Activated CD4-positive, alpha-beta T cell treated with anti-CD3 and anti-CD28 coated beads, Interleukin-2, amount 10 ng/mL, durations not matched to agents 24 days and 14 days (primary cell): ENCODE measurements around the gene LSM14A. TPM values are rescaled to one million over a fixed set of nuclear protein-coding genes. Genes with fewer than 3 reads are reported as not detected.
A peak's percentile ranks its signal among the peaks of the same experiment; 100 is the strongest.

ENCODE experiments used
- DNase-seq: peaks from one replicate; pipeline ENCODE4 v3.0.0; 2022
- H3K27ac Mint-ChIP-seq: one replicate; pipeline ENCODE4 v1.8.0; 2022; ENCODE audit warnings: mild to moderate bottlenecking, mixed read lengths
- H3K27me3 Mint-ChIP-seq: one replicate; pipeline ENCODE4 v1.8.0; 2022; ENCODE audit warnings: mixed read lengths
- H3K36me3 Mint-ChIP-seq: one replicate; pipeline ENCODE4 v1.8.0; 2022; ENCODE audit warnings: low read depth, mild to moderate bottlenecking, mixed read lengths
- H3K4me1 Mint-ChIP-seq: one replicate; pipeline ENCODE4 v1.8.0; 2021; ENCODE audit warnings: mixed read lengths
- H3K4me3 Mint-ChIP-seq: one replicate; pipeline ENCODE4 v1.8.0; 2022; ENCODE audit warnings: mild to moderate bottlenecking, moderate library complexity, mixed read lengths
- H3K9me3 Mint-ChIP-seq: one replicate; pipeline ENCODE4 v1.8.0; 2021; ENCODE audit warnings: mixed read lengths
- intact Hi-C: fragments of 100-400 bp; cut with micrococcal nuclease; formaldehyde crosslinking; loops from one replicate; pipeline ENCODE4 v1.15.1; 2023
- total RNA-seq: library from RNA; stranded (reverse); gene quantifications from 2 replicates; pipeline ENCODE4 v1.2.3, GENCODE V29; 2022

LSM14A gene
- total RNA-seq, 1 donor from 2014 or later = 105 TPM

DNA sequence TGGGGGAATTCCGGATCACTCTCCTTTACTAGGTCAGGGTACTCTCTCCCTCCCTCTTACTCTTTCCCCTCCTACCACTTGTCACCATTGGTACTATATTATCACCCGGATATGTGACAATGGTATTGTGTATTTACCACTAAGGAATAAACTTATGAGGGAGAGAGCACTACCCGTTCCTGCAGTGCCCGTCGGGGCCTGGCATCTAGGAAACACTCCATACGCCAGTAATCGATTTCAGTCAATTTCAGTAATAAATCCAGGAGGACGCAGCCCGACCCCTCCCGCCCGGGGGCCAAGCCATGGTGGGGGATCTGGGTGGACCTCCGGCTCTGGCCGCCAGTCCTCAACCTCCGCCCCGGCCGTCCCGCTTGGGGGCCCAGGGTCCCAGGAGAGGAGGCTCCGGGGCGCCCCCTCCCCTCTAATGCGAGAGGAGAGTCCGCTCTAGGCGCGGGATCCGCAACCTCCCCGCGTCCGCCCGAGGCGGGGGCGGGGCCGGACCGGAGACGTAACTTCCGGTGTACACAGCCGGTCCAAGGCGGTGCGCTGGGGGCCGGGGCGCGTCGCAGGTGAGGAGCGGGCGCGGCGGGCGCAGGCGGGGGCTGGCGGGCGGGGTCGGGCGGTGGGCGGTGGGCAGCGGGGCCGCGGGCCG is 81.9 kb downstream of the LSM14A start, which contains the start of gene GARRE1:
Gene GARRE1, plus strand, starts transcription at position 509 of the 652 bp plus-strand sequence. CDS start 45,920 bp downstream, outside the sequence.
- H3K27ac Mint-ChIP-seq = peak within 1 kb of the TSS; percentile 95
- peaks cover 3% of the 10 kb centered on the region for H3K36me3 Mint-ChIP-seq
- H3K9me3 Mint-ChIP-seq = no peaks in the 10 kb centered on the region
- H3K4me3 Mint-ChIP-seq = peak within 1 kb of the TSS; percentile 93
- H3K27me3 Mint-ChIP-seq = no peaks in the 10 kb centered on the region
- intact Hi-C loops = loop anchor here (2.0 kb wide), 1 partner anchor 83 kb away; no protein-coding TSS in a partner anchor
- H3K4me1 Mint-ChIP-seq = peaks cover 8% of the 10 kb centered on the region
- DNase-seq = peak; percentile 97

DNA sequence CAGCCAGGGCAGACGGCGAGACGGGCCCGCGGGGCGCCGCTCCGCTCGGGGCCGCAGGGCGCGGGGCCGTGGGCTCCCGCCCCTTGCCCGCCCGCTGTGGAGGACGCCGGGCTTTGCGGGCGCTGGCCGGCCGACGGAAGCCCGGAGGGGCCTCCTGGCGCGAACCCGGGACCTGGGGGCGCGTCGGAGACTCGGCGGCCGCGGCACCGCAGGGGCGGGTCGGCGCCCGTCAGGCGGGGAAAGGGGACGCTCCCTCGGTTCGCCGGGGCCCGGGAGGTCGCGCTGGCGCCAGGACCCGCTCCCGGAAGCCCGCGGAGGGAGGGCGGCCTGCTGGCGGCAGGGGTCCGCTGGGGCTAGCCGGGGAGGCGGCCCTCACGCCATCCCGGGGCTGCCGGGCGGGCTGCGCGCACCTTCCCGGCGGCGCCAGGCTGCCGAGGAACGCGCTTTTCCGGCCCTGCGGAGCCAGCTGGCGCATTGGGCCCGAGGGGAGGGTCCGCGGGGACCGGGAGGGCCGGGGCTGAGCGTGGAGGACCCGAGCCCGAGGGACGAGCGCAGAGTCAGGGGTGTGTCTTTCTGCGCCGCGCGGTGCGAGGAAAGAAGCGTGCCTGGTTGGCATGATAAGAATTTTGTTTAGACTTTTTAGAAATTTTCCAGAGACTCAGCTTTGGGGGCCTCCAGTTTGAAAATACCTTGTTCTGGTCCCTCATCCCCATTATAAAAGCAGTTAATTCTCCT is 82.6 kb downstream of the LSM14A start:
- Mint-ChIP-seq H3K9me3 (no peaks in the 10 kb centered on the region), H3K4me1 (peaks cover 8% of the 10 kb centered on the region), H3K4me3 (peak overlapping the region; percentile 93), H3K36me3 (peaks cover 3% of the 10 kb centered on the region), H3K27me3 (no peaks in the 10 kb centered on the region), H3K27ac (no peak overlapping the region)
- intact Hi-C loops = loop anchor here (2.0 kb wide), 1 partner anchor 82 kb away; no protein-coding TSS in a partner anchor
- peak; percentile 81 for DNase-seq

DNA sequence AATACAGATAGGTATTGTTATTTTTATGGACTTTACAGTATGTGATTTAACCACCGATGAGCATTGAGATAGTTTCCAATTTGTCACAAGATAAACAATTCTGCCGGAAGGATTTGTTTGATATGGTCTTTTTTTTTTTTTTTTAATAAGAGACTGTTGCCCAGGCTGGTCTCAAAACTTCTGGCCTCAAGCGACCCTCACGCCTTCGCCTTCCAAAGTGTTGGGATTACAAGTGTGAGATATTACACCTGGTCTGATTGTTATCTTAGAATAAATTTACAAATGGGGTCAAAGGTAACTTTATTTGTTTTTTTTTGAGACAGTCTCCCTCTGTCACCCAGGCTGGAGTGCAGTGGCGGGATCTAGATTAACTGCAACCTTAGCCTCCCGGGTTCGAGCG is 83.2 kb downstream of the LSM14A start:
- no peaks in the 10 kb centered on the region for H3K27me3 Mint-ChIP-seq
- peaks cover 3% of the 10 kb centered on the region for H3K36me3 Mint-ChIP-seq
- H3K9me3 Mint-ChIP-seq = no peaks in the 10 kb centered on the region
- H3K4me1 Mint-ChIP-seq = peaks cover 8% of the 10 kb centered on the region
- peak overlapping the region; percentile 76 for H3K4me3 Mint-ChIP-seq
- DNase-seq = no peak
- H3K27ac Mint-ChIP-seq = no peak overlapping the region
- intact Hi-C loops = loop anchor here (2.0 kb wide), 1 partner anchor 81 kb away; no protein-coding TSS in a partner anchor

DNA sequence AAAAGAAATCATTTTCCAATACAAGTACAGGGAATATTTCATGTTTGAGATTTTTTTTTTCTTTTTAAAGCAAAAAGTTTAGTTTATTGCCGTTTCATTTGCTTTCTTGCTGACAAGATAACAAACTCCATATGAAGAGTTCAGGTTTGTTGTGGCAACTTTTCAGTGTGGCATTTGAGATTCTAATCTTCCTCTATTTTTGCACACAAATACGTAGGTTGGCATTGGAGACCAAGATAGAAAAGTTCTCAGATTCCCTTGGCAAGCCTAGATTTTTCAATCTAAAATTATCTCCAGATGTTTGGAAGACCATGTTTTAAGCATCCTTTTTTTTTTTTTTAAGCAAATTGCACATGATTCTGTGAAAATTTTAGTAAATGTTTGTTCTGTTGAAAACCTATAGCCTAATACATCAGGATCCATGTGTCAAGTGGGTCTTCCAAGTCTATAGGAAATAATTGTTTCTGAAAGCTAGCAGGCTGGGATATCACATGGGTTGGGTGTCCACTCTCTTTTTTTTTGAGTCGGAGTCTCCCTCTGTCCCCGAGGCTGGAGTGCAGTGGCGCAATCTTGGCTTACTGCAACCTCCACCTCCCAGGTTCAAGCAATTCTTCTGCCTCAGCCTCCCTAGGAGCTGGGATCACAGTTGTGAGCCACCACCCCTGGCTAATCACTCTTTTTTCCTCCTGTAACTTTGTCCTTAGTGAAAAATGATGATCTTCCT is 84.7 kb downstream of the LSM14A start:
- peaks cover 3% of the 10 kb centered on the region for H3K36me3 Mint-ChIP-seq
- no peak for DNase-seq
- H3K4me1 Mint-ChIP-seq = peaks cover 8% of the 10 kb centered on the region
- H3K9me3 Mint-ChIP-seq = no peaks in the 10 kb centered on the region
- H3K27me3 Mint-ChIP-seq = no peaks in the 10 kb centered on the region
- no peak overlapping the region for H3K27ac Mint-ChIP-seq
- no peak overlapping the region for H3K4me3 Mint-ChIP-seq
- intact Hi-C loops = no loop called here

DNA sequence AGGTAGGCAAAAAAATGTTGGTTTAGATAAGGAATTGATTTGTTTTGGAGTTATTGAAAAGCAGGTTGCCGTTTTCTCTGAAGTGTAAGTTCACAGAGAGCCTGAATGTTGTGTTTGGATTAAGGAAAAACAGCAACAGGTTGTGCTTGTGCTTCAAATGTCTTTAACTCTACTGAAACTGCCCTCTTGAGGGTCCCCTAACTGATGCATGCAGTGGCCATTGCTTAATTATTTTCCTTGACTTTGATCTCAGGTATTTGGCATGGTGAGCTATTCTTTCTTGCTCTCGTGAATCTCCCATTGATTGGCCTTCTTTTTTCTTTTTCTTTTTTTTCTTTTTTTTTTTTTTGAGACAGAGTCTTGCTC is 85.2 kb downstream of the LSM14A start:
- H3K4me1 Mint-ChIP-seq = peaks cover 8% of the 10 kb centered on the region
- H3K27ac Mint-ChIP-seq = no peak overlapping the region
- peaks cover 3% of the 10 kb centered on the region for H3K36me3 Mint-ChIP-seq
- no peaks in the 10 kb centered on the region for H3K27me3 Mint-ChIP-seq
- intact Hi-C loops = no loop called here
- no peaks in the 10 kb centered on the region for H3K9me3 Mint-ChIP-seq
- no peak overlapping the region for H3K4me3 Mint-ChIP-seq
- no peak for DNase-seq

DNA sequence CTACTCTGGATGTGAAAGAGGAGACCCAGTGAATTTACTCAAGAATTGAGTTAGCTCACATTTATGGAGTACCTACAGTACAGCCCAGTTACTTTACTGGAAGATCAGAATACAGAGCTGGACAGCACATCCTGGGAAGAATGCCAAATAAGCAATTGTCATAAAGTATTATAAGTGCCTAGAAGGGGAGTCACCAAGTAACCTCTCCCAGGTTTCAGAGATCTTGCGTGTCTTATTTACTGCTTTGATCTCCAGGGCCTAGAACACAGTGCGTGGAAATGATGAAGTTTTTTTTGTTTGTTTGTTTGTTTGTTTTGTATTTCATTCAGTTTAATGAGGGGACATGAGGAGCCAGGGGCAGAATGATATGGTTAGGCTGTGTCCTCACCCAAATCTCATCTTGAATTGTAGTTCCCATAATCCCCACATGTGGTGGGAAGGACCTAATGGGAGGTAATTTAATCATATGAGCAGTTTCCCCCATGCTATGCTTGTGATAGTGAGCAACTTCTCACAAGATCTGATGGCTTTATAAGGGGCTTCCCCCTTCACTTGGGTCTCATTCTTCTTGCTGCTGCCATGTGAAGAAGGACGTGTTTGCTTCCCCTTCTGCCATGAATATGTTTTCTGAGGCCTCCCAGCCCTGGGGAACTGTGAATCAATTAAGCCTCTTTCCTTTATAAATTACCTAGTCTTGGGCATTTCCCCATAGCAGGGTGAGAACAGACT is 87.2 kb downstream of the LSM14A start:
- H3K4me1 Mint-ChIP-seq = peaks cover 7% of the 10 kb centered on the region
- H3K9me3 Mint-ChIP-seq = no peaks in the 10 kb centered on the region
- peaks cover 2% of the 10 kb centered on the region for H3K36me3 Mint-ChIP-seq
- no peaks in the 10 kb centered on the region for H3K27me3 Mint-ChIP-seq
- intact Hi-C loops = no loop called here
- no peak for DNase-seq
- H3K4me3 Mint-ChIP-seq = no peak overlapping the region
- no peak overlapping the region for H3K27ac Mint-ChIP-seq

DNA sequence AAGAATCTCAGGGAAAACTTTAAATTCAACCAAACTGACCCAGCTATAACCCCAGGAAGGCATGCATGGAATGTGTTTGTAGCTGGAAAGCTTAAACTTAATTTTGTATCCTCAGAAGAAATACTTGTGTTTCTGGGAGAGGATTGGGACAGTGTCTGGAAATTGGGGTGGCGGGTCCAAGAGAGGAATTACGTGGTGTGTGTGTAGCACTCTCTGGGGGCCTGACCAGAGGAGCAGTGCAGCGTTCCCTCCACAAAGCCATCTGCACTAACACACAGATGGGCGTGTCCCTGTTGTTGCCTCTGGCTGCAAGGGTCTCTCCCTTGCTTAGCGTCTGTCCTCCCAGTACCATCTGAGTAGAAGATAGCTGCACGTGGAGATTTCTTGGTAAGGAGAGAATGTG is 88.5 kb downstream of the LSM14A start:
- H3K4me1 Mint-ChIP-seq = peaks cover 5% of the 10 kb centered on the region
- no peak overlapping the region for H3K4me3 Mint-ChIP-seq
- H3K9me3 Mint-ChIP-seq = no peaks in the 10 kb centered on the region
- no peak for DNase-seq
- H3K36me3 Mint-ChIP-seq = peaks cover 2% of the 10 kb centered on the region
- no peak overlapping the region for H3K27ac Mint-ChIP-seq
- intact Hi-C loops = no loop called here
- no peaks in the 10 kb centered on the region for H3K27me3 Mint-ChIP-seq

DNA sequence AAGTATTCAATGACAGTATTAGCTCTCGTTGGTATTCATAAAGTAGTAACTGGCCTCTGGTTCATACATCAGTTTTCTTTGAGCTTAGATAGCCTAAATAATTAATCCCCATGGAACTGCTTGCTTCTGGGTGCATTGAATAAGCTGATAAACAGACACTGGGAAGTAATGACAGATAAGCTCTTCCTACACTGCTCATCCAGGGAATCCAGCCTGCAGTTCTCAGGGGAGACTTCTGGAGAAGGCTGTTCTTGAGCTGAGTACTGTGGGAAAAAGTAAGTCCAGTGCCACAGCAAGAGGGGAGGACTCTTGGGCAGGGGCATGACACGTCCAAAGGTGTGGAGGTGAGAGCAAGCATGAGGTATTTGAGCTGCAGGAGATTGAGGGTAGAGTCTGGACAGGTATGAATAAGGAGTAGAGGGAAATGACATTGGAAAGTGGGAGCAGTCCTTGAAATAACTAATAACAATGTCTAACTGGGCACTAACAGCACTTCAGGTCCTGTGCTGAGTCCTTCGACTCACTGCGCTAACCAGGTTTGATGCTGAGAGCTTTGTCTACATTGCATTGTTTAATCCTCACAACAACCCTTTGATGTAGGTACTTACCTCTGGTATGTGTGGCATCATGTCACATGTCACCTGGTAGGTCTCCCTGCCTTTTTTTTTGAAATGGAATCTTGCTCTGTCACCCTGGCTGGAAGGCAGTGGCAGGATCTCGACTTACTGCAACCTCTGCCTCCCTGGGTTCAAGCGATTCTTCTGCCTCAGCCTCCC is 89.2 kb downstream of the LSM14A start:
- no peak for DNase-seq
- no peak overlapping the region for H3K4me3 Mint-ChIP-seq
- no peak overlapping the region for H3K27ac Mint-ChIP-seq
- intact Hi-C loops = no loop called here
- H3K9me3 Mint-ChIP-seq = no peaks in the 10 kb centered on the region
- H3K36me3 Mint-ChIP-seq = peaks cover 2% of the 10 kb centered on the region
- H3K27me3 Mint-ChIP-seq = no peaks in the 10 kb centered on the region
- peaks cover 5% of the 10 kb centered on the region for H3K4me1 Mint-ChIP-seq

DNA sequence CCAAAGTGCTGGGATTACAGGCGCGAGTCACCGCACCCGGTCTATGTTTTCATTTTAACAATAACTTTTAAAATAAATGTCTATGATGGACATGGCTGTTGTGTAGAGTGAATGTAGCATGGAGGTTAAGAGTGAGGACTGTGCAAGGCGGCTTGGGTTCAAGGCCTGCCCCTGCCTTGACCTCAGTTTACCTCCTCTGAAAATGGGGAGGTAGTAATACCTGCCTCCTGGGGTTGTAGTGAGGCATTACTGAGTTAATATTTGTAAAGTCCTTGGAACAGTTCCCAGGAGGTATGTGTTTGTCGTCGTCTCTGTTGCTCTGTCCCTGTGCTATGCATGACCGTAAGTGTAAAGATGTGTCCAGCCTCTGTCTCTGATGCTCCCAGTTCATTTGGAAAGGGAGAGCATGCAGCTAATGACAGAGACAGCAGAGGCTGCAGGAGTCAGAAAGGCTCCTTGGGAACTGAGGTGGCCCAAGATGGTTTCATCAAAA is 91.5 kb downstream of the LSM14A start:
- H3K9me3 Mint-ChIP-seq = no peaks in the 10 kb centered on the region
- no peak overlapping the region for H3K4me3 Mint-ChIP-seq
- H3K27ac Mint-ChIP-seq = no peak overlapping the region
- no peak for DNase-seq
- H3K4me1 Mint-ChIP-seq = peaks cover 12% of the 10 kb centered on the region
- peaks cover 4% of the 10 kb centered on the region for H3K36me3 Mint-ChIP-seq
- intact Hi-C loops = no loop called here
- H3K27me3 Mint-ChIP-seq = no peaks in the 10 kb centered on the region

DNA sequence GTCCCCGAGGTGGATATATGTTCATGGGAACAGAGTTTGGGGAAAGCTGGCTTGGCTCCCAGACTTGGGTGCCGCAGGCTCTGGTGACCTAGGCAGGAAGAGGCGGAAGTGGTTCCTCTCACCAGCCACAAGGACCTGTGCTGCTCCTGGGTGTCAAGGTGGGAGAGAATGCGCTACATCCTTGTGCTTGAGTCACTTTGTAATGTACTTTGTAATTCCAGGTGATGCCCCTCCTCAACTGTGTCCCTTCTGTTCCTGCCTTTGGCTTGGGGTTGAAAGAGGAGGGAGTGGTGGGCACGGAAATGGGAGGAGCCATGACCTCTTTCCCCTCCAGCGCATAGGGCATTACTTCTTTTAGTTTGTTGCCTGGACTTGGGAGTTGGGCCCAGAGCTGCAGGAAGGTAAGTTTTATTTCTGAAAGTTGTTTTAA is 92.9 kb downstream of the LSM14A start:
- Mint-ChIP-seq H3K4me1 (peaks cover 24% of the 10 kb centered on the region), H3K36me3 (peaks cover 2% of the 10 kb centered on the region), H3K4me3 (no peak overlapping the region), H3K9me3 (no peaks in the 10 kb centered on the region), H3K27ac (no peak overlapping the region), H3K27me3 (no peaks in the 10 kb centered on the region)
- intact Hi-C loops = no loop called here
- DNase-seq = no peak

DNA sequence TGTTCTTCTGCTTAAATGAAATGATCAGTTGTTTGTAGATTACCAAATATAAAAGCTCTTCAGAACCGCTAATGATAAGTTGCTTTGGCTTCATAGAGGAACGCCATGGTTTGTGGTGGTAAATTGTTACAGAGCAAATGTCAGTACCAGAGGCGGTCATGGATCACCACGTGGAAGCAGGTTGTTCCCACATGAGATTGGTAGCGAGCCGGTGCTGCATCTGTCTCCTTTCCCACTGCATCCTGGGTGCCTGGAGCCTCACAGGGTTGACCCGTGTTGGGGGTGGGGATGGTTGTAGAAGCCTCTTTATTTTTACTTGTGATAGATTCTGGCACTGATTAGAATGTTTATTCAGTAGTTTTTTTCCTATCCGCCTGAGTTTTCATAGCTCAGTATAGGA is 96.8 kb downstream of the LSM14A start:
- peaks cover 27% of the 10 kb centered on the region for H3K4me1 Mint-ChIP-seq
- H3K27ac Mint-ChIP-seq = no peak overlapping the region
- H3K9me3 Mint-ChIP-seq = no peaks in the 10 kb centered on the region
- H3K36me3 Mint-ChIP-seq = peaks cover 2% of the 10 kb centered on the region
- intact Hi-C loops = no loop called here
- H3K4me3 Mint-ChIP-seq = no peak overlapping the region
- DNase-seq = no peak
- H3K27me3 Mint-ChIP-seq = no peaks in the 10 kb centered on the region

DNA sequence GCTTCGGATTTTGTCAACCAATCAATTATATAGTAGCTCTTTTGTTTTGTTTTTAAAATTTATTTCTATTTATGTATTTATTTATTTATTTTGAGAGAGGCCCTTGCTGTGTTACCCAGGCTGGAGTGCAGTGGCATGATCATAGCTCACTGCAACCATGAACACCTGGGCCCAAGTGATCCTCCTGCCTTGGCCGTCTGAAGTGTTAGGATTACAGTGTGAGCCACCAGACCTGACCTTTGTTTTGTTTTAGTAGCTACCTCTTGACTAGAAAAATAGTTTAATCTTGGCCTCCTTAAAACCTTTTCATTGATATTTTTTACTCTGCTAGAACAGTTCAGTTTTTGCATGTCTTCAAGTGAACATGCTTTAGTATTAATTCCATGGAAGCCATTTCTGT is 97.2 kb downstream of the LSM14A start:
- intact Hi-C loops = no loop called here
- peaks cover 2% of the 10 kb centered on the region for H3K36me3 Mint-ChIP-seq
- no peak overlapping the region for H3K27ac Mint-ChIP-seq
- H3K4me3 Mint-ChIP-seq = peak overlapping the region; percentile 22
- no peaks in the 10 kb centered on the region for H3K27me3 Mint-ChIP-seq
- H3K4me1 Mint-ChIP-seq = peaks cover 28% of the 10 kb centered on the region
- no peak for DNase-seq
- no peaks in the 10 kb centered on the region for H3K9me3 Mint-ChIP-seq
